HG03025 (cell line): ENCODE measurements around the gene EIF5A.

Source experiments
- ATAC-seq: cut with Tn5 transposase; IDR thresholded peaks from one replicate; pipeline ENCODE4 v1.9.1; 2021; ENCODE audit warnings: mild to moderate bottlenecking, moderate library complexity; ENCODE audit not compliant: unreplicated experiment, low FRiP score

EIF5A gene

DNA sequence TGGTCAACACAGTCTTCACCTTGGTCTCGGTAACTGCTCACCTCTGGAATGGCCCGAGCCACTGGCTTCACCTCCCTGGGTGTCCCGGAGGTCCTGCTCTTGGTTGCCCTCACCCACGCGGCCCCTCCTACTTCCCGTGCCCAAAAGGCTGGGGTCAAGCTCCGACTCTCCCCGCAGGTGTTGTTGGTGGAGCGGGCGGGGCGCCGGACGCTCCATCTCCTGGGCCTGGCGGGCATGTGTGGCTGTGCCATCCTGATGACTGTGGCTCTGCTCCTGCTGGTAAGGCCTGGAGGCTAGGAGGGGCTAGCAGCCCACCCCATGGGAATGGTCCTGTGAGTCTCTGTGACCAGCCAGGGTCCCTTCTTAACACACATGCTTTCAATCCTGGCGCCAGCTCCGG is 22.5 kb upstream of the EIF5A start:
- ATAC-seq = no peak

GRCh38 chr17:7285679-7286078 is 21.7 kb upstream of the EIF5A start:
- no peak for ATAC-seq

DNA sequence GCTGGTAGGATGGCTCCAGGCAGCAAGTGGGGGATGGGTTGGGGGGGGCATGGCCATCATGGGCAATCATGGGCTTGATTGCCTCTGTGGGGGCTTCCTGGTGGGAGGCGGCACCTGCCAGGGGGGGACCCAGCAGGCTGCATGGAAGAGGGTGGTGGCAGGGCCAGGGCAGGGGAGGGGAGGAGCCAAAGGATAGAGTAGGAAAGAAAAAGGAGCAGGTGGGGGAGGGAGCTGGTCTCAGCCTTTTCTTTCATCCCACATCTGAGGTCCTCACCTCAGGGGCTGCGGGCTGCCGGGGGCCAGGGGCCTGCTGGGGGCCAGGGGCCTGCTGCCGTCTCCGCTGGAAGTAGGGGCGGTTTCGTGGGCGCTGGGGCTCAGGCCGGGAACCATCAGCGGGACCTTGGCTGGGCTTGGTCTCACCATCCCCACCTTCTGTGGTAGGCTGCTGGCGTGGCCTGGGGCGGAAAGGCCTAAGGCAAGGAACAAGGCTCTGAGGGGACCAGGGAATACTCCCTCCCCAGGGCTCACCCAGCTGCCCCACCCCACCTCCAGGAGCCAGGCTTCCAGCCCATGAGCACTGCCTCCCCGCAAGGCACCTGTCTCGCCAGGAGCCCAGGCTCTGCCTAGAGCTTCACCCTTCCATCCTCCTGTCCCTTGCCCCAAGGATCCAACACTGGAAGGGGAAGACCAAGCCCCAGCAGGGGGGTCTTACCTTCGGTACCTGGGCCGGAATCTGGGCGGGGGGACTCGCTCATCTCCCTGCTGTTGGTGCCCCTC is 18.0 kb upstream of the EIF5A start:
- no peak for ATAC-seq

- ATAC-seq = no peak
Observed at GRCh38 chr17:7290166-7290565, 17.3 kb upstream of the EIF5A start.

GRCh38 chr17:7290685-7291084 is 16.7 kb upstream of the EIF5A start:
- no peak for ATAC-seq

GRCh38 chr17:7292194-7292593 is 15.2 kb upstream of the EIF5A start:
- no peak for ATAC-seq

DNA sequence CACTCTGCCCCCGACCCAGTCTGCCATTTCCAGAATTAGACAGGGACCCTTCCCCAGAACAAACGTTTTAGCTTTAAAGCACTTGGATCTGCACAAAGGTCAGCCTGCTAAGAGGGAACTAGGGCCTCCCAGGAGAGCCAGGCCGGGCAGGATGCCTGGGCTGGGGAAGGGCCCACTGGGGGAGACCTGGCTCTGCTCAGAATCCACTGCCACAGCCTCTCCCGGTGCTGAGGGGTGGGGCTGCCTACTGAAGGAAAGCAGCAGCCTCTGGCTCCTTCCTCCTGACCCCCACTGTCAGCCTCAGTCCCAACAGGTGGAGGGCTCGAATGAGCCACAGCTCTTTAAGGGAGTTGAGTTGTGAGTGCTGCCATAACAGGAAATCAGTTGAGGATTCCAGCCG is 14.7 kb upstream of the EIF5A start:
- no peak for ATAC-seq

GRCh38 chr17:7293159-7293558 is 14.3 kb upstream of the EIF5A start:
- no peak for ATAC-seq

GRCh38 chr17:7293816-7294613 is 13.4 kb upstream of the EIF5A start:
- ATAC-seq = no peak

DNA sequence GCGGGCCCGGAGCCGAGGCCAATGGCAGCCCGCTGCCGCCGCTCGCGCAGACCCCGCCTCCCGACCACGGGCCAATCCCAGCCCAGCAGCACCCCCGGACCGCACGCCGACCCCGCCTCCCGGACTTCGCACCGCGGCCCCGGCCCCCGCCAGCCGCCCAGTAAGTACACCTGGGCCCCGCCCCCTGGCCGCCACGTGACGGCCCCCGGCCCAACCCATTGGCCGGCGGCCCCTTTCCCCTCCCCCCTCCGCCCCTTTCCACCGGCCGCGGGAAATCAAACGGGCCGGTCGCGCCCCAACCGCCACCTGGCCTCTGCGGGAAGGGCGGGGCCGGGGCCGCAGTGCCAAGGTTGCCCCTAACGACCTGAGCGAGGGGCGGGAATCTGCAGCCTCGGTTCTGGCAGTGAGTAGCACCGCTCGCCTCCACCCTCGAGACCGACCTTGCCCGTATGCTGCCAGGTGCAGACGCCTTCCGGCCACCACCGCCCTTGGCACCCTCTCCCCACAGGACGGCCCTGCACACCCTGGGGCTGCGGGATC is 12.7 kb upstream of the EIF5A start, which contains the start of gene YBX2:
TSS of gene YBX2 (minus strand) at position 26 of the 540 bp plus-strand sequence. CDS start 139 bp downstream, outside the sequence.
- no peak for ATAC-seq

GRCh38 chr17:7295230-7296180 is 11.9 kb upstream of the EIF5A start:
- ATAC-seq = no peak

- ATAC-seq = peak; percentile 47
Observed at GRCh38 chr17:7296189-7296861, 11.1 kb upstream of the EIF5A start.

- no peak for ATAC-seq
Observed at GRCh38 chr17:7304179-7304578, 3.2 kb upstream of the EIF5A start.

DNA sequence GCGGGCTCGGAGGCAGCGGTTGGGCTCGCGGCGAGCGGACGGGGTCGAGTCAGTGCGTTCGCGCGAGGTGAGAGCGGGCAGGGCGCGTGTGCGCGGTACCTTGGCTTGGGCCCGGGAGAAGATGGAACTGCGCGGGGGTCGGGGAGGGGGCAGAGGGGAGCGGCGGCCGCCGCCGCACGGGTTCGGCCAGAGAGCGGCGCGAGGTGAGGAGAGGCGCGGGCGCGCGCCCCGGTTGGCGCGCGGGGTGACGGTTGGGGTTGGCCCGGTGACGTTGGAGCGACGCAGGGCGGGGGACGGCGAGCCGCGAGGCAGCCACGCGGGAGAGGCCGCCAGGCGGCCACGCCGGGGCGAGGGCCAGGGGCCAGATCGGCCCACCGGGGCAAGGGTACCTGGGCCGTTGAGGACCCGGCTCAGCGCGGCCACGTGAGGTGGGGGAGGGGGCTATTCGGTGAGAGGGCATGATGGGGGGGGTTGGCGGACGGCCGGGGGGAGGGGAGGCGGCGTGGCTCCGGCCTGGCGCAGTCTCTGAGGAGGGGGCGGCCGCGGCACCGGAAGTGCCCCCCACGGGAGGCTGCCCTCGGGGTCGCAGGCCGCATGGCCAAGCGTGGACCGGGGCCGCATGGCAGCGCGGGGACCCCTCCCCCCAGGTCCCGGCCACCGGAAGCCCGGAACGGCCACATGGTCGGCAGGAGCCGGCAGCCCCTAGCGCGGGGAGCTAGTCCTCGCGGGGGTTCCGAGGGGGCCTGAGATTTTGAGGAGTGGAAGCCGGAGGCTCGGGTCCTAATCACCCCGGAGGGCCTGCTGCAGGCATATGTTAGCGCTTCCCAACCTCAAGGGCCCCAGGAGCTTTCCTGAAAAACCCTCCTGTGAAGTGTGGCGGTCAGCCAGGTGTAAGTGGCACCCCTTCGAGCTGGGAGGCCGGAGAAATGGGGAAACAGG is 527 bp downstream of the EIF5A start:
- ATAC-seq = peak; percentile 4

DNA sequence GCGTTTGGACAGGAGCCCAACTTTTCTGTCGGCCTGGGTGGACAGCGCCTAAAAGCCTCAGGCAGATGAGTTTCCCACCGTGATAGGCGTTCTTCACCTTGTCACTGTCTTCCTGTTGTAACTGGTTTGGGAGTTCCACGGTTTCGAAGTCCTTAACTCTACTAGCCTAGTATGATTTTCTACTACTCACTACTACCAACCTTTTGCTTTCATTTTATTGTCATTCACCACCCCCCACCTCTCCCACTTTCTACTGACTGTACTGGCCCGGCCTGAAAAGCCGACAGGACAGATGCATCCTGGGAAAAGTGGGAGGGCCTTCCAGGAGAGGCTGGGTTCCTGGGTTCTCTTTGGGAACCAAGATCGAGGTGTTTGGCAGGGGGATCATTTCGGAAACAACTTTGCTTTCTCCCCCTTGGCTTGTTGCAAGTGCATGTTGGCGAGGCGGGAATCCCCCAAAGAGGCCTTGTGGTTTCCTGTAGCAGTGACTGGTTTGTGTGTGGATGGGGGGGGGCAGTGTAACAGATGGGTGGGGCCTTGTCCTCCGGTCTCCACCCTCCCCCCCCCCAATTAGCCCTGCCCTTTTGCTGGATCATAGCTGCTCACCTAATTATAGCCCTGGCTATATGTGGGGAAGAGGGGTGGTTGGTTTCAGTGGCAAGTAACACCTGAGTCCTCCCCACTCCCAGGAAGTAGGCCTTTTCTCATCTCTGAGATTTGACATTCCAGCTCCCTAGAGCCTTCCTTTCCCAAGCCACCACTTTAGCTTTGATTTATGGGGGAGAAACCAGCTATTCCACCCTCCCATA is 1.4 kb downstream of the EIF5A start:
- peak; percentile 20 for ATAC-seq

DNA sequence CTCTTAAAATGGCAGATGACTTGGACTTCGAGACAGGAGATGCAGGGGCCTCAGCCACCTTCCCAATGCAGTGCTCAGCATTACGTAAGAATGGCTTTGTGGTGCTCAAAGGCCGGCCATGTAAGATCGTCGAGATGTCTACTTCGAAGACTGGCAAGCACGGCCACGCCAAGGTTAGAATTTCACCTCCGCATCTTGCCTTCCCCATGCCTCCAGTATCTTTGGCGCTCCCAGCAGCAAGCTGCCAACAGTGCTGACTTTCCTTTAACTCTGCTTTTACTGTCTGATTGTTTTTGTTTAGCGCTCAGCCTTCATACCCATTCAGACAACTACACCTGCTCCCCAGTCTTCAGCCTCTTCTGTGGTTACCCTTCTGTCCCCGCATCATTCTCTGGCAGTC is 2.2 kb downstream of the EIF5A start:
- ATAC-seq = no peak

- ATAC-seq = no peak
Observed at GRCh38 chr17:7311110-7311705, 3.8 kb downstream of the EIF5A start.
